HG02759 (cell line): ENCODE measurements around the gene TBXAS1.

ENCODE experiments used
- ATAC-seq: cut with Tn5 transposase; IDR thresholded peaks from one replicate; pipeline ENCODE4 v1.9.1; 2021; ENCODE audit warnings: mild to moderate bottlenecking, moderate library complexity; ENCODE audit not compliant: unreplicated experiment

The TBXAS1 gene

GRCh38 chr7:140060243-140060630 lies 231.2 kb downstream of the TBXAS1 start:
- ATAC-seq = no peak

DNA sequence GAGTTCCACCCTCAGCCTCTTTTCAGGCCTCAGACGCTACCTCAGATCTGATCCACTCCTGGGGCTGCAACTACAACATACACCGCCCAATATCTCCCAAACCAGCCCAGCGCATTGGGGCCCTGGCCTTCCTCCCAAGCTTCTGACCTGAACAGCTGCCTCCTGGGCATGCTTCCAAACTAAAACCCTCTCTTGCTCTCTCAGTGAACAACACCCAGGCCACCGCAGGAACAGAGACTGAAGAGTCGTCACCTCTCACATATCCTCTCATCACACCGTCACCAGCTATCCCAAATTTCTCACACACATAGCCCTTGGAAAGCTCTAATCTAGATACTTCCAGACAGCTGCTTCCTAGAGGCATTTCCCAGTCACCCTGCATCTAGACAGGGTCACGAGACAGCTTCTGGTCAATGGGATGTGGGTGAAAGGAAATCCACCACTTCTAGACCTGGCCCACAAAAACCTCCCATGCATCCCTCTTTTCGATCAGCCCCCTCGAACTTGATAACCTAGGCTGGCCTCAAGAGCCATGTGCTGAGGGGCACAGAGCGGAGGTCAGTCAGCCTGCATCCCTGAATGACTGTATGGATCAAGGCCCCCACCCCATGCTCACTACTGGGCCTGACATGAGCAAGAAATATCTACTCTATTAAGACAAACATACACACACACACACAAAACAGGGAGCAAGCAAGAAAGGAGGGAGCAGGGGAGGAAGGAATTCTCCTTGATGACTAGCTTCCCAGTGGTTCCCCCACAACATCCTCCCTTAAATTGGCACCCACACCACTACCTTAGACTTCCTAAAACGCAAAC lies 231.9 kb downstream of the TBXAS1 start:
- ATAC-seq = no peak

DNA sequence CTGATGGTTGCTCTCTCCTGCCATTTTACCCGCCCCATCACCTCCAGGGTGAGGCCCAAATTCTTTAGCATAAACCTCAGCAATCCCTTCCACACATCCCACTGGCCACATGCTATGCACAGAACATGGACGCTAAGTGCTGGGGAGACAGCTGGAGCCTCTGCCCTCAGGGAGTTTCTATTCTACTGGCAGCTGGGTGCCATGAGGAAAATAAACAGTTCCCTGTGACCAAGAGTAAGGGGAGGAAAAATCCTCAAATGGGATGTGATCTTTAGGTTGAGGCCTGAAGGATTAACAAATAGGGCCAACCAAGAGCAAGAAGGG lies 232.5 kb downstream of the TBXAS1 start:
- no peak for ATAC-seq

GRCh38 chr7:140062118-140062527 lies 233.1 kb downstream of the TBXAS1 start:
- peak; percentile 38 for ATAC-seq

- peak; percentile 88 for ATAC-seq
These were observed 233.7 kb downstream of the TBXAS1 start, which contains the start of gene PARP12 for GRCh38 chr7:140062528-140063299. PARP12 (minus strand) TSS chr7:140062951; CDS start chr7:140062847, 104 bp downstream.

DNA sequence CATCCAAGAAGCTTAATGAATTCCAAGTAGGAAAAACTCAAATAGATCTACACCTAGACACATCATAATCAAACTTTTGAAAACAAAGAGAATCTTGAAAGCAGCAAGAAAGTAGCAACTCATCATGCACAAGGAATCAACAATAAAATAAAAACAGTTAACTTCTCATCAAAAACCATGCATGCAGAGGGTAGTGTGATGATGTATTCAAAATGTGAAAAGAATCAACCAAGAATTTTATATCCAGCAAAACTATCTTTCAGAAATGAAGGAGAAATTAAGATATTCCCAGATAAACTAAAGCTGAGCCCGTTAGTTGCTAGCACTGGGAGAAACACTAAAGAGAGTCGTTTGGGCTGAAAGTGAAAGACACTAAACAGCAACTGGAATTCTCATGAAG lies 238.0 kb downstream of the TBXAS1 start:
- no peak for ATAC-seq

DNA sequence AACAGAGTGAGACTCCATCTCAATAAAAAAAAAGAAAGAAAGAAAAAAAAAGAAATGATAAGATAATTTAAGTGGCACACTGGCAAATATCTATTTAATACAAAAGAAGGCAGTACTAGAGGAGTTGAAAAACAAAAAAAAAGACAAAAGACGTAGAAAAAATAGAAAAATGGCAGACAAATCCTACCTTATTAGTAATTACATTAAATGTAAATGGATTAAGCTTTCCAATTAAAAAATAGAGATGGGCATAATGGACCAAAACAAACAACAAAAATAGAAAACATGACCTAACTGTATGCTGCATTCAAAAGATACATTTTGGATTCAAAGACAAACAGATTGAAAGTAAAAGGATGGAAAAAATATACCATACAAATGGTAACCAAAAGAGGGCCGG lies 239.0 kb downstream of the TBXAS1 start:
- no peak for ATAC-seq

DNA sequence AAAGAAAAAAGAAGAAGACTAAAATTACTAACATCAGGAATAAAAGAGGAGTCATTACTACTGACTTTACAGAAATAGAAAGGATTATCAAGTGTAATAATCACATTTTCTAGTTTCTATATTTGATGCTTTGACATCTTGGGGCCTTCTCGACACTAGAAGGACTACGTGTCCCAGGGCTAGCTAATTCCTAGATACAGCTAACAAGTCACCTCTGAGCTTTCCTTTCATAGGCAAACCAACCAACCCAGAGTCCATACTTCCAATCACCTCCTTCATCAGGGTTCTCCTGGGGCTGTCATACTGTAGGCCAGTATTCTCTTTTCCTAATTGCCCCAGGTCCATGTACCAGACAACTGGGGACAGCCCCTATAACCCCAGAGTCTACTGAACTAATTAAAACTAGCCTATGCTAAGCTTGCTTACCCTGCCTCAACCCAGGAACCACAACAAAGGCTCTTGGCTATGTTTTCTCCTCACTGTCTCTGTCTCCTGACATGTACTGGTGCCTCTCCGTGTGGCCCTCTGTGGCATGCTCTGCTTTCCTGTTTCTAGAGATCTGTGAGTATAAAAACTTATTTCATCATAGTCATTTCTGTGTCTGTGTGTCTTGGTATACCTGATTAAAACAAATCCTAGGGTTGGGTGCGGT lies 240.4 kb downstream of the TBXAS1 start:
- no peak for ATAC-seq
